GM21723 (cell line): ENCODE measurements around the gene CLDN34.

ENCODE experiments used
- ATAC-seq: cut with Tn5 transposase; IDR thresholded peaks from one replicate; pipeline ENCODE4 v1.9.1; 2021; ENCODE audit warnings: mild to moderate bottlenecking, moderate library complexity; ENCODE audit not compliant: unreplicated experiment

CLDN34 gene

GRCh38 chrX:9966775-9967408 is at the start of gene CLDN34:
Gene CLDN34 (plus strand): TSS chrX:9967358. CDS start chrX:9967358, 0 bp downstream.
- ATAC-seq, result no peak

- ATAC-seq, result no peak
Measured at GRCh38 chrX:9917861-9918260, 49.3 kb upstream of the CLDN34 start.

GRCh38 chrX:9919632-9920172 is 47.5 kb upstream of the CLDN34 start:
- no peak for ATAC-seq

GRCh38 chrX:9921407-9921806 is 45.8 kb upstream of the CLDN34 start:
- ATAC-seq, result no peak

GRCh38 chrX:9923357-9923756 is 43.8 kb upstream of the CLDN34 start:
- ATAC-seq, result no peak

- no peak for ATAC-seq
Measured at GRCh38 chrX:9926002-9926401, 41.2 kb upstream of the CLDN34 start.

GRCh38 chrX:9927698-9928482 is 39.3 kb upstream of the CLDN34 start:
- ATAC-seq, result no peak

- no peak for ATAC-seq
Measured at GRCh38 chrX:9935436-9935835, 31.7 kb upstream of the CLDN34 start.

GRCh38 chrX:9937761-9938160 is 29.4 kb upstream of the CLDN34 start:
- no peak for ATAC-seq

GRCh38 chrX:9938516-9938915 is 28.6 kb upstream of the CLDN34 start:
- ATAC-seq, result no peak

GRCh38 chrX:9940421-9940820 is 26.7 kb upstream of the CLDN34 start:
- no peak for ATAC-seq

GRCh38 chrX:9942086-9942485 is 25.1 kb upstream of the CLDN34 start:
- ATAC-seq, result peak; percentile 95

GRCh38 chrX:9943420-9943819 is 23.7 kb upstream of the CLDN34 start:
- no peak for ATAC-seq

- no peak for ATAC-seq
Measured at GRCh38 chrX:9947131-9947794, 19.9 kb upstream of the CLDN34 start.

- ATAC-seq, result no peak
Measured at GRCh38 chrX:9948406-9948805, 18.8 kb upstream of the CLDN34 start.

GRCh38 chrX:9952300-9952699 is 14.9 kb upstream of the CLDN34 start:
- ATAC-seq, result no peak

- ATAC-seq, result no peak
Measured at GRCh38 chrX:9953396-9953795, 13.8 kb upstream of the CLDN34 start.

GRCh38 chrX:9955506-9955905 is 11.7 kb upstream of the CLDN34 start:
- ATAC-seq, result no peak

- ATAC-seq, result no peak
Measured at GRCh38 chrX:9957743-9958142, 9.4 kb upstream of the CLDN34 start.

- no peak for ATAC-seq
Measured at GRCh38 chrX:9958183-9958582, 9.0 kb upstream of the CLDN34 start.

GRCh38 chrX:9961750-9962149 is 5.4 kb upstream of the CLDN34 start:
- no peak for ATAC-seq

GRCh38 chrX:9977635-9978034 is 10.5 kb downstream of the CLDN34 start:
- ATAC-seq, result no peak
